Lower leg skin (tissue), 3 donors: ENCODE results near the gene DLX3.

Source experiments
- CTCF ChIP-seq, 3 donors: fragments of 450-650 bp; IDR thresholded peaks; one replicate each; pipeline ENCODE4 v1.5.1; 2016; ENCODE audit warnings: antibody characterized with exemption in 3 of 3, mild to moderate bottlenecking in 3 of 3, moderate library complexity in 2 of 3
- POLR2A ChIP-seq, 2 donors: fragments of 450-650 bp; IDR thresholded peaks; one replicate each; pipeline ENCODE4 v1.6.1; 2016 to 2017; ENCODE audit warnings: antibody characterized with exemption in 2 of 2, mild to moderate bottlenecking in 1 of 2, moderate library complexity in 1 of 2

GRCh38 chr17:50036455-50037261, 41.6 kb upstream of the DLX3 start:
- no peak for TF ChIP-seq CTCF (IDR thresholded peaks at IDR 0.05)
- TF ChIP-seq POLR2A (IDR thresholded peaks at IDR 0.05), result no peak
